ENCODE data around the gene AOPEP. TPM values are rescaled to one million over a fixed set of nuclear protein-coding genes. Genes with fewer than 3 reads are reported as not detected.

The AOPEP gene
- total and polyA plus RNA-seq, 4 donors, result 29.0 to 121 (median 60.0) TPM

- Histone ChIP-seq H3K27ac (ENCODE audit: low read depth in 1 of 2, low read length in 1 of 2) (no peak overlapping the region), H3K4me3 (no peak overlapping the region), H3K4me1 (ENCODE audit: control insufficient read depth in 5 of 5, insufficient read depth in 5 of 5, low read length in 5 of 5) (peaks cover 0 to 3% (median 0%) of the 10 kb centered on the region in 5 donors), H3K9me3 (ENCODE audit: control insufficient read depth in 4 of 4, insufficient read depth in 3 of 4, low read length in 3 of 4) (no peaks in the 10 kb centered on the region), H3K9ac (ENCODE audit: insufficient read depth in 1 of 2, low read length in 2 of 2) (no peak overlapping the region), H3K27me3 (ENCODE audit: control insufficient read depth in 3 of 3, insufficient read depth in 3 of 3, low read length in 2 of 3) (no peaks in the 10 kb centered on the region), H3K36me3 (ENCODE audit: control insufficient read depth in 4 of 4, insufficient read depth in 4 of 4, low read length in 4 of 4) (no peaks in the 10 kb centered on the region)
- ATAC-seq (ENCODE audit: insufficient read depth, low FRiP score), result no peak
- no peak for TF ChIP-seq CTCF (IDR thresholded peaks at IDR 0.05; ENCODE audit: control extremely low read depth, extremely low read depth)
- WGBS, 2 donors, result 85 to 88% methylated on average over 4 of the region's 4 CpGs
- no peak for DNase-seq
These were observed 12.0 kb upstream of the AOPEP start for GRCh38 chr9:94714494-94714893.

- ATAC-seq (ENCODE audit: insufficient read depth, low FRiP score) (no peak), DNase-seq (no peak)
- no peak for TF ChIP-seq CTCF (IDR thresholded peaks at IDR 0.05; ENCODE audit: control extremely low read depth, extremely low read depth)
- Histone ChIP-seq H3K4me3 (no peak overlapping the region), H3K27ac (ENCODE audit: low read depth in 1 of 2, low read length in 1 of 2) (no peak overlapping the region), H3K36me3 (ENCODE audit: control insufficient read depth in 4 of 4, insufficient read depth in 4 of 4, low read length in 4 of 4) (no peaks in the 10 kb centered on the region), H3K9me3 (ENCODE audit: control insufficient read depth in 4 of 4, insufficient read depth in 3 of 4, low read length in 3 of 4) (no peaks in the 10 kb centered on the region), H3K27me3 (ENCODE audit: control insufficient read depth in 3 of 3, insufficient read depth in 3 of 3, low read length in 2 of 3) (no peaks in the 10 kb centered on the region), H3K4me1 (ENCODE audit: control insufficient read depth in 5 of 5, insufficient read depth in 5 of 5, low read length in 5 of 5) (peaks cover 0 to 3% (median 0%) of the 10 kb centered on the region in 5 donors), H3K9ac (ENCODE audit: insufficient read depth in 1 of 2, low read length in 2 of 2) (no peak overlapping the region)
- 57 to 59% methylated on average over 3 of the region's 3 CpGs for WGBS, 2 donors
These were observed 8.7 kb upstream of the AOPEP start for GRCh38 chr9:94717761-94718160.

GRCh38 chr9:94718936-94719335 is 7.6 kb upstream of the AOPEP start:
- Histone ChIP-seq H3K4me3 (no peak overlapping the region), H3K4me1 (ENCODE audit: control insufficient read depth in 5 of 5, insufficient read depth in 5 of 5, low read length in 5 of 5) (no peaks in the 10 kb centered on the region), H3K27ac (ENCODE audit: low read depth in 1 of 2, low read length in 1 of 2) (no peak overlapping the region), H3K9ac (ENCODE audit: insufficient read depth in 1 of 2, low read length in 2 of 2) (no peak overlapping the region), H3K36me3 (ENCODE audit: control insufficient read depth in 4 of 4, insufficient read depth in 4 of 4, low read length in 4 of 4) (no peaks in the 10 kb centered on the region), H3K9me3 (ENCODE audit: control insufficient read depth in 4 of 4, insufficient read depth in 3 of 4, low read length in 3 of 4) (no peaks in the 10 kb centered on the region), H3K27me3 (ENCODE audit: control insufficient read depth in 3 of 3, insufficient read depth in 3 of 3, low read length in 2 of 3) (no peaks in the 10 kb centered on the region)
- DNase-seq, result no peak
- ATAC-seq (ENCODE audit: insufficient read depth, low FRiP score), result no peak
- 90 to 100% methylated on average over 1 of the region's 1 CpG for WGBS, 2 donors
- TF ChIP-seq CTCF (IDR thresholded peaks at IDR 0.05; ENCODE audit: control extremely low read depth, extremely low read depth), result no peak

- Histone ChIP-seq H3K27me3 (ENCODE audit: control insufficient read depth in 3 of 3, insufficient read depth in 3 of 3, low read length in 2 of 3) (no peaks in the 10 kb centered on the region), H3K4me3 (no peak overlapping the region), H3K9me3 (ENCODE audit: control insufficient read depth in 4 of 4, insufficient read depth in 3 of 4, low read length in 3 of 4) (no peaks in the 10 kb centered on the region), H3K27ac (ENCODE audit: low read depth in 1 of 2, low read length in 1 of 2) (no peak overlapping the region), H3K9ac (ENCODE audit: insufficient read depth in 1 of 2, low read length in 2 of 2) (no peak overlapping the region), H3K36me3 (ENCODE audit: control insufficient read depth in 4 of 4, insufficient read depth in 4 of 4, low read length in 4 of 4) (no peaks in the 10 kb centered on the region), H3K4me1 (ENCODE audit: control insufficient read depth in 5 of 5, insufficient read depth in 5 of 5, low read length in 5 of 5) (no peaks in the 10 kb centered on the region)
- DNase-seq (peak in 1 of 3 donors; percentile 33), ATAC-seq (ENCODE audit: insufficient read depth, low FRiP score) (no peak)
- WGBS, 2 donors, result 74 to 77% methylated on average over 4 of the region's 4 CpGs
- TF ChIP-seq CTCF (IDR thresholded peaks at IDR 0.05; ENCODE audit: control extremely low read depth, extremely low read depth), result no peak
These were observed 6.6 kb upstream of the AOPEP start for GRCh38 chr9:94719878-94720277.
